Prostate gland (tissue), 2 donors: ENCODE results near the gene SCLT1. TPM values are rescaled to one million over a fixed set of nuclear protein-coding genes. Genes with fewer than 3 reads are reported as not detected.

Experiments used
- small RNA-seq, 2 donors: library from RNA; depleted of rRNA; stranded (forward); fragments of <200 nt; gene quantifications; one replicate each; pipeline ENCODE3, GENCODE V24; 2016
- total RNA-seq, 2 donors: library from RNA; depleted of rRNA; stranded (reverse); fragments of >200 nt; gene quantifications; one replicate each; pipeline ENCODE4 v1.1.0, GENCODE V29; 2016

Gene SCLT1
- total RNA-seq, 2 donors from 2014 or later = 6.6 to 7.0 TPM

Small RNAs within 50 kb of the gene (small RNA-seq; reads per million reads assigned to genes)
- 0 reads per million in 2 donors for gene AC093826.2

Other genes with a start within 250 kb of the SCLT1 start
- gene C4orf33, start 2.6 kb upstream of the SCLT1 start, total RNA-seq = 10 to 100 TPM; 12.1 to 15.2 TPM